ENCODE data around the gene HSD11B2.

DNA sequence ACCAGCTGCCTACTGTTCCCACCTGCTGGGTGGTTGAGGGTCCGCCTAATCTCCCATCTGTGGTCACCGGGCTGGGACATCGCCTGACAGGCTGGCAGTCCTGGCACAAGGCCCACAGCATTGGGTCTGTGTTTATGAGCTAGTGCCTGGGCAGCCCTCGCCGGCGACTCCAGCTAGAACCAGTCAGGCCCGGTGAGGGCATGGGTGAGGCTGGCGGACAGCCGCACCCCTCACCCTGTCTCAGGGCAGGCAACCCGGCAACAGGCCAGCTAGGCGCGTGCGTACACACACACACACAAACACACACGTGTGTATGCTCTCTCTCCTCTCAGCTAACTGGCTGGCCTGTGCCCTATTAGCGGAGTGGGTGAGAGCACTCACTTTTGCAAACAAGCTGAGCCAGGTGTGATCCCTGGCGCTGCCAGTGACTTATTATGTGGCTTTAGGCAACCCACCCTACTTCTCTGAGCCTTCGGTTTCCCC is 10.4 kb downstream of the HSD11B2 start:
- TF ChIP-seq NFYB (CRISPR knock-in tag; conservative IDR thresholded peaks at IDR 0.05; ENCODE audit: low read depth) (no peak), SP1 (CRISPR knock-in tag; conservative IDR thresholded peaks at IDR 0.05) (no peak), GRHL2 (CRISPR knock-in tag; IDR thresholded peaks at IDR 0.05; ENCODE audit: insufficient replicate concordance, severe bottlenecking) (no peak), CTCF (IDR thresholded peaks at IDR 0.05) (no peak), E2F5 (CRISPR knock-in tag; IDR thresholded peaks at IDR 0.05) (no peak), RELA (CRISPR knock-in tag; IDR thresholded peaks at IDR 0.05; ENCODE audit: borderline replicate concordance) (no peak), TCF7 (CRISPR knock-in tag; IDR thresholded peaks at IDR 0.05; ENCODE audit: low read depth) (no peak), USF2 (CRISPR knock-in tag; IDR thresholded peaks at IDR 0.05) (no peak), HMGXB4 (CRISPR knock-in tag; IDR thresholded peaks at IDR 0.05) (no peak)
- TF ChIP-seq, protein P1, sequence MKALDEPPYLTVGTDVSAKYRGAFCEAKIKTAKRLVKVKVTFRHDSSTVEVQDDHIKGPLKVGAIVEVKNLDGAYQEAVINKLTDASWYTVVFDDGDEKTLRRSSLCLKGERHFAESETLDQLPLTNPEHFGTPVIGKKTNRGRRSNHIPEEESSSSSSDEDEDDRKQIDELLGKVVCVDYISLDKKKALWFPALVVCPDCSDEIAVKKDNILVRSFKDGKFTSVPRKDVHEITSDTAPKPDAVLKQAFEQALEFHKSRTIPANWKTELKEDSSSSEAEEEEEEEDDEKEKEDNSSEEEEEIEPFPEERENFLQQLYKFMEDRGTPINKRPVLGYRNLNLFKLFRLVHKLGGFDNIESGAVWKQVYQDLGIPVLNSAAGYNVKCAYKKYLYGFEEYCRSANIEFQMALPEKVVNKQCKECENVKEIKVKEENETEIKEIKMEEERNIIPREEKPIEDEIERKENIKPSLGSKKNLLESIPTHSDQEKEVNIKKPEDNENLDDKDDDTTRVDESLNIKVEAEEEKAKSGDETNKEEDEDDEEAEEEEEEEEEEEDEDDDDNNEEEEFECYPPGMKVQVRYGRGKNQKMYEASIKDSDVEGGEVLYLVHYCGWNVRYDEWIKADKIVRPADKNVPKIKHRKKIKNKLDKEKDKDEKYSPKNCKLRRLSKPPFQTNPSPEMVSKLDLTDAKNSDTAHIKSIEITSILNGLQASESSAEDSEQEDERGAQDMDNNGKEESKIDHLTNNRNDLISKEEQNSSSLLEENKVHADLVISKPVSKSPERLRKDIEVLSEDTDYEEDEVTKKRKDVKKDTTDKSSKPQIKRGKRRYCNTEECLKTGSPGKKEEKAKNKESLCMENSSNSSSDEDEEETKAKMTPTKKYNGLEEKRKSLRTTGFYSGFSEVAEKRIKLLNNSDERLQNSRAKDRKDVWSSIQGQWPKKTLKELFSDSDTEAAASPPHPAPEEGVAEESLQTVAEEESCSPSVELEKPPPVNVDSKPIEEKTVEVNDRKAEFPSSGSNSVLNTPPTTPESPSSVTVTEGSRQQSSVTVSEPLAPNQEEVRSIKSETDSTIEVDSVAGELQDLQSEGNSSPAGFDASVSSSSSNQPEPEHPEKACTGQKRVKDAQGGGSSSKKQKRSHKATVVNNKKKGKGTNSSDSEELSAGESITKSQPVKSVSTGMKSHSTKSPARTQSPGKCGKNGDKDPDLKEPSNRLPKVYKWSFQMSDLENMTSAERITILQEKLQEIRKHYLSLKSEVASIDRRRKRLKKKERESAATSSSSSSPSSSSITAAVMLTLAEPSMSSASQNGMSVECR (CRISPR knock-in tag; IDR thresholded peaks at IDR 0.05; ENCODE audit: borderline replicate concordance): no peak
- TF ChIP-seq, protein P2, sequence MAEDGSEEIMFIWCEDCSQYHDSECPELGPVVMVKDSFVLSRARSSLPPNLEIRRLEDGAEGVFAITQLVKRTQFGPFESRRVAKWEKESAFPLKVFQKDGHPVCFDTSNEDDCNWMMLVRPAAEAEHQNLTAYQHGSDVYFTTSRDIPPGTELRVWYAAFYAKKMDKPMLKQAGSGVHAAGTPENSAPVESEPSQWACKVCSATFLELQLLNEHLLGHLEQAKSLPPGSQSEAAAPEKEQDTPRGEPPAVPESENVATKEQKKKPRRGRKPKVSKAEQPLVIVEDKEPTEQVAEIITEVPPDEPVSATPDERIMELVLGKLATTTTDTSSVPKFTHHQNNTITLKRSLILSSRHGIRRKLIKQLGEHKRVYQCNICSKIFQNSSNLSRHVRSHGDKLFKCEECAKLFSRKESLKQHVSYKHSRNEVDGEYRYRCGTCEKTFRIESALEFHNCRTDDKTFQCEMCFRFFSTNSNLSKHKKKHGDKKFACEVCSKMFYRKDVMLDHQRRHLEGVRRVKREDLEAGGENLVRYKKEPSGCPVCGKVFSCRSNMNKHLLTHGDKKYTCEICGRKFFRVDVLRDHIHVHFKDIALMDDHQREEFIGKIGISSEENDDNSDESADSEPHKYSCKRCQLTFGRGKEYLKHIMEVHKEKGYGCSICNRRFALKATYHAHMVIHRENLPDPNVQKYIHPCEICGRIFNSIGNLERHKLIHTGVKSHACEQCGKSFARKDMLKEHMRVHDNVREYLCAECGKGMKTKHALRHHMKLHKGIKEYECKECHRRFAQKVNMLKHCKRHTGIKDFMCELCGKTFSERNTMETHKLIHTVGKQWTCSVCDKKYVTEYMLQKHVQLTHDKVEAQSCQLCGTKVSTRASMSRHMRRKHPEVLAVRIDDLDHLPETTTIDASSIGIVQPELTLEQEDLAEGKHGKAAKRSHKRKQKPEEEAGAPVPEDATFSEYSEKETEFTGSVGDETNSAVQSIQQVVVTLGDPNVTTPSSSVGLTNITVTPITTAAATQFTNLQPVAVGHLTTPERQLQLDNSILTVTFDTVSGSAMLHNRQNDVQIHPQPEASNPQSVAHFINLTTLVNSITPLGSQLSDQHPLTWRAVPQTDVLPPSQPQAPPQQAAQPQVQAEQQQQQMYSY (CRISPR knock-in tag; IDR thresholded peaks at IDR 0.05): no peak
